Epithelial cell of proximal tubule (primary cell): ENCODE measurements around the gene STRA6. TPM values are rescaled to one million over a fixed set of nuclear protein-coding genes. Genes with fewer than 3 reads are reported as not detected.

Experiments used
- DNase-seq: peaks from one replicate; pipeline ENCODE4 v3.0.0-alpha.2; 2011; ENCODE audit warnings: low read depth
- H3K4me3 ChIP-seq: 2 replicates; pipeline ENCODE4 v1.5.1; 2011; ENCODE audit warnings: low read depth, mild to moderate bottlenecking, low read length
- total RNA-seq: library from RNA; depleted of rRNA; stranded (reverse); fragments of >200 nt; gene quantifications from 2 replicates; pipeline ENCODE4 v1.2.3, GENCODE V29; 2015
- TF ChIP-seq, protein P1 (sequence below): conservative IDR thresholded peaks from 2 replicates; pipeline ENCODE4 v1.5.1; 2012; ENCODE audit warnings: low read depth, mild to moderate bottlenecking, low read length

STRA6 gene
- total RNA-seq, 1 donor from 2014 or later: 3.9 TPM

DNA sequence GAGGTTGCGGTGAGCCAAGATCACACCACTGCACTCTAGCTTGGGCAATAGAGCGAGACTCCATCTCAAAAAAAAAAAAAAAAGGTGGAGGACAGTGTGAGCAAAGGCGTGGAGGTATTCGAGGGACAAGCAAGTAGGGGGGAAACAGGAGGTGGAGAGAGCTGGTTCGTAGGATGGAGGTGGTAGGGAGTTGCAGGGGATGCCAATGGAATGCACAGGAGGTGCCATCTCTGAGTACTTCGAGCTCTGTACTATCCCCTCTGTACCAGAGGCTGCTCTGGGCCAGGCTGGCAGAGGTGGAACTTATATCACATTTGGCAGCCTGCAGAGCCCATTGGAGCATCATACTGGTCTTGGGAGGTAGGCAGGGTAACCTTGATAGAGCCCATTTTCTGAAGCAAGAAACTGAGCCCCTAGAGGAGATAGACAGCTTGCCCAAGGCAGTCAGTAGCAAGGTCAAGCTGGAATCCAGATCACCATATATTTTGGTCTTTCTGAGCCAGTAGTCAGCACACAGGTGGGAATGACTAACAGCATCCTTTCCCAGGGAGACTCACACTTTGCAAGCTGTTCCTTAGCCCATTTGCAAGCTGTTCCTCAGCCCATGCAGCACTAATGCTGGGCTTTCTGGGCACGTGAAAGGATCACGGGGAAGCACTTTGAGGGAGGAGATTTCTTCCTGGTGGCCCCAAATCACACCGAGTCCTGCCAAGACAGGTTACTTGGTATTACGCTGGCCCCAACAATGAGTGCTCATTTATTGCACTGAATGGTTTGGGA, 24.4 kb upstream of the STRA6 start:
- no peak for DNase-seq
- TF ChIP-seq, protein P1, sequence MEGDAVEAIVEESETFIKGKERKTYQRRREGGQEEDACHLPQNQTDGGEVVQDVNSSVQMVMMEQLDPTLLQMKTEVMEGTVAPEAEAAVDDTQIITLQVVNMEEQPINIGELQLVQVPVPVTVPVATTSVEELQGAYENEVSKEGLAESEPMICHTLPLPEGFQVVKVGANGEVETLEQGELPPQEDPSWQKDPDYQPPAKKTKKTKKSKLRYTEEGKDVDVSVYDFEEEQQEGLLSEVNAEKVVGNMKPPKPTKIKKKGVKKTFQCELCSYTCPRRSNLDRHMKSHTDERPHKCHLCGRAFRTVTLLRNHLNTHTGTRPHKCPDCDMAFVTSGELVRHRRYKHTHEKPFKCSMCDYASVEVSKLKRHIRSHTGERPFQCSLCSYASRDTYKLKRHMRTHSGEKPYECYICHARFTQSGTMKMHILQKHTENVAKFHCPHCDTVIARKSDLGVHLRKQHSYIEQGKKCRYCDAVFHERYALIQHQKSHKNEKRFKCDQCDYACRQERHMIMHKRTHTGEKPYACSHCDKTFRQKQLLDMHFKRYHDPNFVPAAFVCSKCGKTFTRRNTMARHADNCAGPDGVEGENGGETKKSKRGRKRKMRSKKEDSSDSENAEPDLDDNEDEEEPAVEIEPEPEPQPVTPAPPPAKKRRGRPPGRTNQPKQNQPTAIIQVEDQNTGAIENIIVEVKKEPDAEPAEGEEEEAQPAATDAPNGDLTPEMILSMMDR: no peak
- H3K4me3 ChIP-seq: no peak overlapping the region

DNA sequence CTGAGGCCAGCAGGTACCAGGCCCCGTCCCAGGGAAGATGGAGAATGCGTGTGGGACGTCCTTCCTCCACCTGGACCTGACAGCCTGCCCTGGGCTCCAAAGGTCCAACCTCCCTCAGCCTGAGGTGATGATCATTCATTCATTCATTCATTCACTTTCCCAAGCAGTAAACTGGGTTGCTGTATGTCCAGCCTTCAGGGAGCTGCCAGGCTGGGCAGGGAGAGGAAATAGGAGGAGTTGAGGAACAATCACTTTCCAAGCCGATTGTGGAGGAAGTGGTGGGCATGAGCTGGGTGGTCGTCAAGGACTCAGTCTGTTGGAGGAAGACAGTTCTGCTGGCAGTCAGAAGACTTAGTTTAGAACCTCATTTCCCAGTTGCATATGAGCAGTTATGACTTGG, 23.3 kb upstream of the STRA6 start:
- DNase-seq: no peak
- TF ChIP-seq, protein P1: no peak
- no peak overlapping the region for H3K4me3 ChIP-seq

DNA sequence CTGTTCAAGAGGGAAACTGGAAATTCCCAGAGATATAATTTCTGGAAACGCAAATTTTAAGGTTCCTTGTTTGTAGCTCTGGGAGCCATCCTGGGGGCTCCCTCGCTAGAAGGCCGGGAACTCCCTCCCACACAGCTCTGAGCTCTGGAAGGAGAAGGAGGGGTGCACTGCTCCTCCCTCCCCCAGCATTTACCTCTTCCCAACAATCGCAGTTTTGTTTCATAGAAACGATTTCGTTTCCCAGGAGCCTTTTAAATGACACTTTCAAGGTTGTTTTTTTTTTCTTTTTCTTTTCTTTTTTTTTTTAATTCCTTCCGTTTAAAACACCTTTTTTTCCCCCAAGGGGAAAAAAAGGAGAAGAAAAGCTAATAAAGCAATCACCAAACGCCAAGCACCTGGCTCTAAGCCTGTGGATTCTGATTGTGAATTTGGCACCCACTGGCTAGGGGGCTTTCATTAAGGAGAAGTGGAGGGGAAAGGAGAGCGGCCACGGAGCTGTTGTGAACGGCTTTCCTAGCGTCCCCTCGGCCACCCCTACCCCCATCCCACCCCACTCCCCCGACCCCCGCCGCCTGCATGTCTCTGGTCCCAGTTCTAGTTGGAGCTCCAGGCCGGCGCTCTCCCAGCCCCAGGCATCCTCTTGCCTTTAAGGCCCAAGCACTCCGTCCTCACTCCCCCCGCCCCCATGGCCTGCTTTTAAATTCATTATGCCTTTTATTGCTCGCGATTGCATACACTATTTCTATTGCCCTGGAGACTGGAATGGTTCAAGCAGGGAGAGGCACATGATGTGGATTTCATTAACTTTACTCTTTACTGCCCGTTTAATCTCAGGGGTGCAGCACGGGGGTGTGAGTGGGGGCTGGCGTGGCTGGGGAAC, 19.9 kb upstream of the STRA6 start:
- TF ChIP-seq, protein P1: no peak
- H3K4me3 ChIP-seq: no peak overlapping the region
- DNase-seq: no peak

DNA sequence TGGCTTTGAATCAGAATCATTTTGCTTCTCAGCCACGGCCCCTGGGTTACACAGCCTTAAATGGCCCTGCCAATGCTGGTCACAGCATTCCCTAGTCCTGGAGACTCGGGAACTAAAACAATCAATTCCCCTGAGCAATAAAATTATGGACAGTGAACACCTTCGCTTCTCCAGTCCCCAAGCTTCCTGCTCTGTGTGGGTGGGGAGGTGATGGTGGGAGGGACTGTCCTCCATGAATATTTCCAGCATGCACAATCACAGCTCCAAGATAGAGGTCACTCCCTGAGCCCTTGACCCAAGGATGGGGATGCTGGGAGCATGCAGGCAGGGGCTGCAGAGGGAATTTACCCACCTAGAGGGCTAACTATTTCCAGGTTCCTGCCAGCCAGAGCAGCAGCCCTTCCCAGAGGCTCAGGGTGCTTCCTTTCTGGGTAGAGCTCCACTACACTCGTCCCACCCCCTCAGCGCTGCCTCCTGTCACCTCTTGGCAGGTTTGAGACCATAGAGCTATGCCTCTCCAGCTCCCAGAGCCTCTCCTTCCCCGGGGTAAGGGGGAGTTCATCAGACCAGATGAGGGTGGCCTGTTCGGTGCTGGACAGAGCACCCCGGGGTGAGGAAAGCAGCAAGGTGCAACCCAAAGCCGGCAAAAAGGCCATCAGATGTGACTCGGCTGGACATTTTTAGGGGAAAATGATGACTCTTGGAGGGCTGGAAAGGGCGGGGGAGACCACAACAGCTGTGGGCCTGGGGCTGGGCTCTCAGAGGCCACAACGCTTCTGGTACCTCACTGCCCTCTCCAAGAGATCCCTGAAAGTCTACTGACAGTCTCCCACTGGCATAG, 19.0 kb upstream of the STRA6 start:
- no peak for DNase-seq
- TF ChIP-seq, protein P1: no peak
- H3K4me3 ChIP-seq: no peak overlapping the region

DNA sequence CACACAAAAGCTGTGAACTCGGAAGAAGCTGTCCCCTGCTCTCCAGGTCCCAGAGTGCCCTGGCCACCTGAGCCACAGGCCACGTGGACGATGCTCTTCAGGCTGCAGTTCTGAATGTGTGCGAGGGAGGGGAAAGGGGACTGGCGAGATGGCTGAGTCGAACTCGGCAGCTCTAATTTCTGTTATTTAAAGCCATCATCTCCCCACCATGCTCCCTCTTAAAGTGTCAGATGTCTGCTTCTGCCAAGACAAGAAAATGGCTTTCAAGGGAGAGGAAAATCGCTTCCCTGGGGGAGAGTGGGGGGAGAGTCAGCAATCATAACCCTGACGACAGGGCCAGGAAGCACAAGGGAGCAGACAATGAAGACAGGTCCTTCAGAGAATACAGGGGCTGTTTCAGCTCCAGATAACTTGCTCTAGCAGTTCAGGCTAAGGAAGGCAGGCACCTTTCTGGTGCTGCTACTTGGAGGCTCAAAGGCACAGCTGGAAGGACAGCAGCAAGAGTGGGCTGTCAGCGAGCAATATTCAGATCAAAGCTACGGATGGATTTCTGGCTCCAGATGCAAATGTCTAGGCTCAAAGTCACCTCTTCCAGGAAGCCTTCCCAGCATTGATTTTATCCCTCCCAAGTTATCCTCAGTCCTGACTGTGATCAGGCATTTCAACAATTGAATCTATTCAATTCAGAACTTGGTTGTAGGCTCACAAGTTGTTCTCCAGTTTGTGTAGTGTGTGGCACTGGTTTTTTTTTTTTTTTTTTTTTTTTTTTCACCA, 18.1 kb upstream of the STRA6 start:
- TF ChIP-seq, protein P1: no peak
- no peak for DNase-seq

More for the DNA sequence above, 18.1 kb upstream of the STRA6 start:
- no peak overlapping the region for H3K4me3 ChIP-seq
